SK-N-MC (cell line): Measurements from ENCODE around the gene CACNA1C.

Source experiments
- EZH2 ChIP-seq: fragments of 200-600 bp; sonication (generic); IDR thresholded peaks from one replicate; pipeline ENCODE4 v1.6.1; 2017; ENCODE audit warnings: antibody characterized with exemption
- FOXP2 ChIP-seq: optimal IDR thresholded peaks from 2 replicates; pipeline ENCODE3; 2011; ENCODE audit warnings: mild to moderate bottlenecking, moderate library complexity; ENCODE audit not compliant: insufficient read depth; ENCODE audit errors: extremely low read length, control extremely low read depth
- POLR2AphosphoS5 ChIP-seq: IDR thresholded peaks from 2 replicates; pipeline ENCODE4 v1.6.1; 2012; ENCODE audit warnings: mild to moderate bottlenecking, low read depth, low read length, borderline replicate concordance

DNA sequence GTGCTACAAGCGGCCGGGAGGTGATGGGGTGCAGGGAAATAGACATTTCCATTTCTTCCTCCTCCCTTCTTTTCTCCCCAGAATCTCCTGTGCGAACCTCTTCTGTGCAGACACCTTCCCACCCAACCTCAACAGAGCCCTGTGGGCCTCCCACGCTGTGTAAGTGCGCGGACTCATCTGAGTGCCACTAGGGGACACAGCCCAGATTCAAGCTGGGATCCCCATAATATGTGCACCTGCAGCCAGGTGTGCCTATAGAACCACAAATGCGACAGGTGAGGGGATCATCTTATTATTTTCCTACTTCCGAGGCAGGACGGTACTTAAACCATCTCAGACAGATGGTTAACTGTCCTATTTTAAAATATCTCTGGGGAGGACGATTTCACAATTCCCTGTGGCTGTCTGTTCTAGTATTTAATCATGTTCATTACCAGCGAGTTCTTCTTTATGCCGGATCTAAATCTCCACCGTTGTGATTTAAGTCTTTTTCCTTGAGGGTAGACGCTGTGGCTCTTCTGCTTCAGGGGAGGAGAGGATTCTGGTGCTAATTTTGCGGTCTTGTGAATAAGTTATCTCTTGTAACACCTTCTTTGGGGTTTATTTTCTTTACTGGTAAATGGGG is 17.2 kb upstream of the CACNA1C start:
- TF ChIP-seq EZH2 (no peak), POLR2AphosphoS5 (no peak), FOXP2 (no peak)
